Activated CD4-positive, alpha-beta memory T cell treated with anti-CD3 and anti-CD28 coated beads for 36 hours (primary cell): Measurements from ENCODE around the gene RAB19. TPM values are rescaled to one million over a fixed set of nuclear protein-coding genes. Genes with fewer than 3 reads are reported as not detected.
"Not testable (repeated sequence)": the region's sequence is repeated elsewhere in the genome, so short reads cannot be mapped to it uniquely, and the experiment has no call there.

Experiments used
- CTCF ChIA-PET: fragments of 350-600 bp; sonication (Branson Sonifier 250); formaldehyde crosslinking; loops from one replicate; lab custom pipeline; 2021; ENCODE audit warnings: antibody characterized with exemption, inconsistent platforms; lab: Charles Lee
- POLR2A ChIA-PET: fragments of 350-600 bp; sonication (Branson Sonifier 250); formaldehyde crosslinking; loops from one replicate; lab custom pipeline; 2021; ENCODE audit warnings: antibody characterized with exemption; lab: Charles Lee
- DNase-seq: peaks from one replicate; pipeline ENCODE4 v3.0.0-alpha.2; 2020
- H3K27ac Mint-ChIP-seq: one replicate; pipeline ENCODE4 v1.8.0; 2021; ENCODE audit warnings: mixed read lengths
- H3K27me3 Mint-ChIP-seq: one replicate; pipeline ENCODE4 v1.8.0; 2021; ENCODE audit warnings: mixed read lengths
- H3K36me3 Mint-ChIP-seq: one replicate; pipeline ENCODE4 v1.8.0; 2021; ENCODE audit warnings: mixed read lengths
- H3K4me1 Mint-ChIP-seq: one replicate; pipeline ENCODE4 v1.8.0; 2021; ENCODE audit warnings: low read depth, mixed read lengths
- H3K4me3 Mint-ChIP-seq: one replicate; pipeline ENCODE4 v1.8.0; 2021; ENCODE audit warnings: mild to moderate bottlenecking, mixed read lengths
- H3K9me3 Mint-ChIP-seq: one replicate; pipeline ENCODE4 v1.8.0; 2021; ENCODE audit warnings: mixed read lengths
- intact Hi-C: fragments of 100-400 bp; cut with micrococcal nuclease; formaldehyde crosslinking; loops from one replicate; pipeline ENCODE4 v1.15.1; 2023
- total RNA-seq, 2 experiments: library from RNA; stranded (reverse); gene quantifications; one replicate each; pipeline ENCODE4 v1.2.3, GENCODE V29; 2021

RAB19 gene
- total RNA-seq, 2 experiments from 2014 or later = 13.3 to 14.5 TPM

- H3K27ac Mint-ChIP-seq = no peak overlapping the region
- H3K36me3 Mint-ChIP-seq = no peaks in the 10 kb centered on the region
- DNase-seq = no peak
- H3K4me3 Mint-ChIP-seq = no peak overlapping the region
- no peaks in the 10 kb centered on the region for H3K27me3 Mint-ChIP-seq
- intact Hi-C loops = no loop called here
- ChIA-PET POLR2A (no interaction called here), CTCF (no interaction called here)
- no peaks in the 10 kb centered on the region for H3K9me3 Mint-ChIP-seq
- no peaks in the 10 kb centered on the region for H3K4me1 Mint-ChIP-seq
Measured at GRCh38 chr7:140433396-140433795, 29.5 kb downstream of the RAB19 start.

- Mint-ChIP-seq H3K4me1 (peaks cover 8% of the 10 kb centered on the region), H3K9me3 (no peaks in the 10 kb centered on the region), H3K27ac (no peak overlapping the region), H3K36me3 (no peaks in the 10 kb centered on the region), H3K27me3 (no peaks in the 10 kb centered on the region), H3K4me3 (no peak overlapping the region)
- ChIA-PET POLR2A (no interaction called here), CTCF (interaction anchor here (1.2 kb wide), 2 partner anchors 9 to 10 kb away, joined by 3 to 7 read pairs; no protein-coding TSS in a partner anchor)
- intact Hi-C loops = no loop called here
- DNase-seq = no peak
Measured at GRCh38 chr7:140435252-140435895, 31.5 kb downstream of the RAB19 start.

- ChIA-PET CTCF (interaction anchor here (1.3 to 1.5 kb wide), 4 partner anchors 16 to 79 kb away, joined by 3 to 6 read pairs (median 4); no protein-coding TSS in a partner anchor), POLR2A (interaction anchor here (0.7 to 2.6 kb wide), 4 partner anchors 12 to 63 kb away, joined by 3 to 12 read pairs (median 4); no protein-coding TSS in a partner anchor)
- Mint-ChIP-seq H3K27me3 (no peaks in the 10 kb centered on the region), H3K4me1 (peaks cover 13% of the 10 kb centered on the region), H3K27ac (peak overlapping the region; percentile 88), H3K9me3 (no peaks in the 10 kb centered on the region), H3K36me3 (no peaks in the 10 kb centered on the region), H3K4me3 (no peak overlapping the region)
- intact Hi-C loops = loop anchor here (2.0 kb wide), 1 partner anchor 35 kb away; the partner anchor contains the start of gene RAB19
- DNase-seq = no peak
Measured at GRCh38 chr7:140439359-140439758, 35.5 kb downstream of the RAB19 start.

- no peaks in the 10 kb centered on the region for H3K36me3 Mint-ChIP-seq
- H3K27me3 Mint-ChIP-seq = no peaks in the 10 kb centered on the region
- H3K4me3 Mint-ChIP-seq = no peak overlapping the region
- no peak for DNase-seq
- CTCF ChIA-PET = interaction anchor here (1.1 kb wide), 1 partner anchor 52 kb away, joined by 3 read pairs; no protein-coding TSS in a partner anchor
- POLR2A ChIA-PET = interaction anchor here (2.6 kb wide), 1 partner anchor 64 kb away, joined by 12 read pairs; no protein-coding TSS in a partner anchor
- H3K4me1 Mint-ChIP-seq = peaks cover 13% of the 10 kb centered on the region
- intact Hi-C loops = no loop called here
- peak overlapping the region; percentile 62 for H3K27ac Mint-ChIP-seq
- no peaks in the 10 kb centered on the region for H3K9me3 Mint-ChIP-seq
Measured at GRCh38 chr7:140440593-140440992, 36.7 kb downstream of the RAB19 start.

GRCh38 chr7:140441519-140441918 is 37.7 kb downstream of the RAB19 start:
- POLR2A ChIA-PET = no interaction called here
- CTCF ChIA-PET = interaction anchor here (0.9 to 1.1 kb wide), 2 partner anchors 19 to 51 kb away, joined by 3 read pairs; no protein-coding TSS in a partner anchor

GRCh38 chr7:140446467-140446866 is 42.6 kb downstream of the RAB19 start:
- intact Hi-C loops = no loop called here
- ChIA-PET POLR2A (no interaction called here), CTCF (interaction anchor here (1.1 to 1.3 kb wide), 2 partner anchors 9 to 86 kb away, joined by 3 to 4 read pairs; no protein-coding TSS in a partner anchor)
- Mint-ChIP-seq H3K27me3 (no peaks in the 10 kb centered on the region), H3K36me3 (no peaks in the 10 kb centered on the region), H3K4me3 (no peak overlapping the region), H3K9me3 (no peaks in the 10 kb centered on the region), H3K4me1 (peaks cover 30% of the 10 kb centered on the region), H3K27ac (no peak overlapping the region)
- DNase-seq = no peak

More at GRCh38 chr7:140441519-140441918, 37.7 kb downstream of the RAB19 start:
- Mint-ChIP-seq H3K27ac (no peak overlapping the region), H3K9me3 (no peaks in the 10 kb centered on the region), H3K27me3 (no peaks in the 10 kb centered on the region), H3K4me1 (peaks cover 13% of the 10 kb centered on the region), H3K4me3 (no peak overlapping the region), H3K36me3 (no peaks in the 10 kb centered on the region)
- DNase-seq = no peak
- intact Hi-C loops = no loop called here

- CTCF ChIA-PET = interaction anchor here (1.3 kb wide), 1 partner anchor 8 kb away, joined by 4 read pairs; no protein-coding TSS in a partner anchor
- POLR2A ChIA-PET = no interaction called here
- intact Hi-C loops = no loop called here
- Mint-ChIP-seq H3K36me3 (peaks cover 3% of the 10 kb centered on the region), H3K27me3 (no peaks in the 10 kb centered on the region), H3K4me1 (peaks cover 35% of the 10 kb centered on the region), H3K27ac (no peak overlapping the region), H3K9me3 (no peaks in the 10 kb centered on the region), H3K4me3 (no peak overlapping the region)
- no peak for DNase-seq
Measured at GRCh38 chr7:140447841-140448240, 44.0 kb downstream of the RAB19 start.

- ChIA-PET CTCF (interaction anchor here (1.6 kb wide), 1 partner anchor 122 kb away, joined by 3 read pairs; no protein-coding TSS in a partner anchor), POLR2A (interaction anchor here (0.8 to 1.1 kb wide), 2 partner anchors 21 to 23 kb away, joined by 3 read pairs; no protein-coding TSS in a partner anchor)
- intact Hi-C loops = no loop called here
- Mint-ChIP-seq H3K27ac (no peak overlapping the region), H3K9me3 (no peaks in the 10 kb centered on the region), H3K4me1 (peaks cover 42% of the 10 kb centered on the region), H3K4me3 (no peak overlapping the region), H3K36me3 (peaks cover 11% of the 10 kb centered on the region), H3K27me3 (no peaks in the 10 kb centered on the region)
- DNase-seq = no peak
Measured at GRCh38 chr7:140448781-140449480, 45.1 kb downstream of the RAB19 start.

- no peaks in the 10 kb centered on the region for H3K9me3 Mint-ChIP-seq
- no peak for DNase-seq
- peaks cover 57% of the 10 kb centered on the region for H3K4me1 Mint-ChIP-seq
- H3K4me3 Mint-ChIP-seq = no peak overlapping the region
- H3K36me3 Mint-ChIP-seq = peaks cover 37% of the 10 kb centered on the region
- ChIA-PET CTCF (no interaction called here), POLR2A (interaction anchor here (1.3 kb wide), 1 partner anchor 12 kb away, joined by 4 read pairs; no protein-coding TSS in a partner anchor)
- H3K27ac Mint-ChIP-seq = no peak overlapping the region
- no peaks in the 10 kb centered on the region for H3K27me3 Mint-ChIP-seq
- intact Hi-C loops = loop anchor here (5.0 kb wide), 1 partner anchor 49 kb away; the partner anchor contains the start of gene RAB19
Measured at GRCh38 chr7:140451716-140452115, 47.9 kb downstream of the RAB19 start.

GRCh38 chr7:140453273-140453672 is 49.4 kb downstream of the RAB19 start:
- CTCF ChIA-PET = interaction anchor here (2.0 kb wide), 1 partner anchor 9 kb away, joined by 10 read pairs; no protein-coding TSS in a partner anchor

GRCh38 chr7:140453785-140454656 is 50.2 kb downstream of the RAB19 start:
- ChIA-PET POLR2A (interaction anchor here (1.3 to 2.3 kb wide), 4 partner anchors 9 to 78 kb away, joined by 3 to 10 read pairs (median 5); partner anchors contain the start of gene SLC37A3), CTCF (interaction anchor here (1.3 to 2.0 kb wide), 5 partner anchors 10 to 559 kb away, joined by 3 to 10 read pairs (median 5); no protein-coding TSS in a partner anchor)
- intact Hi-C loops = loop anchor here (1.0 to 5.0 kb wide), 3 partner anchors 23 to 78 kb away; partner anchors contain the start of gene RAB19
- H3K27me3 Mint-ChIP-seq, H3K4me3 Mint-ChIP-seq, H3K9me3 Mint-ChIP-seq: not testable (repeated sequence)
- H3K27ac Mint-ChIP-seq = peak overlapping the region; percentile 87
- H3K36me3 Mint-ChIP-seq = peaks cover 51% of the 10 kb centered on the region
- peaks cover 60% of the 10 kb centered on the region for H3K4me1 Mint-ChIP-seq
- DNase-seq = peak; percentile 73

More at GRCh38 chr7:140453273-140453672, 49.4 kb downstream of the RAB19 start:
- Mint-ChIP-seq H3K4me1 (peaks cover 56% of the 10 kb centered on the region), H3K4me3 (no peak overlapping the region), H3K27me3 (no peaks in the 10 kb centered on the region), H3K9me3 (no peaks in the 10 kb centered on the region), H3K36me3 (peaks cover 46% of the 10 kb centered on the region), H3K27ac (peak overlapping the region; percentile 87)
- intact Hi-C loops = loop anchor here (5.0 kb wide), 1 partner anchor 51 kb away; the partner anchor contains the start of gene RAB19
- POLR2A ChIA-PET = no interaction called here
- DNase-seq = no peak
